Hepatocyte (in vitro differentiated cells): ENCODE data around the gene USP22. TPM values are rescaled to one million over a fixed set of nuclear protein-coding genes. Genes with fewer than 3 reads are reported as not detected.

Source experiments
- DNase-seq: peaks from one replicate; pipeline ENCODE4 v3.0.0-alpha.2; 2016; ENCODE audit warnings: low spot score
- H2AFZ ChIP-seq: fragments of 200-600 bp; sonication (generic); 2 replicates; pipeline ENCODE4 v1.6.0; 2016; ENCODE audit warnings: antibody characterized with exemption, mild to moderate bottlenecking
- H3K27ac ChIP-seq: fragments of 200-600 bp; sonication (generic); 2 replicates; pipeline ENCODE4 v1.5.1; 2016; ENCODE audit warnings: mild to moderate bottlenecking
- H3K27me3 ChIP-seq: fragments of 200-600 bp; sonication (generic); 2 replicates; pipeline ENCODE4 v1.6.1; 2016
- H3K36me3 ChIP-seq: fragments of 200-600 bp; sonication (generic); replicated peaks from 2 replicates; pipeline ENCODE4 v1.5.1; 2016; ENCODE audit warnings: low read depth; ENCODE audit not compliant: insufficient read depth
- H3K4me1 ChIP-seq: fragments of 200-600 bp; sonication (generic); 2 replicates; pipeline ENCODE4 v1.5.1; 2016; ENCODE audit warnings: mild to moderate bottlenecking, moderate library complexity; ENCODE audit not compliant: insufficient read depth
- H3K4me2 ChIP-seq: fragments of 200-600 bp; sonication (generic); 2 replicates; pipeline ENCODE4 v1.6.0; 2016
- H3K4me3 ChIP-seq: fragments of 200-600 bp; sonication (generic); 2 replicates; pipeline ENCODE4 v1.5.1; 2016; ENCODE audit warnings: mild to moderate bottlenecking
- H3K79me2 ChIP-seq: fragments of 200-600 bp; sonication (generic); 2 replicates; pipeline ENCODE4 v1.6.0; 2017; ENCODE audit warnings: mild to moderate bottlenecking
- H3K9me2 ChIP-seq: fragments of 200-600 bp; sonication (generic); replicated peaks from 2 replicates; pipeline ENCODE4 v1.6.0; 2017; ENCODE audit warnings: mild to moderate bottlenecking; ENCODE audit not compliant: insufficient read depth
- H3K9me3 ChIP-seq: fragments of 200-600 bp; sonication (generic); 2 replicates; pipeline ENCODE4 v1.5.1; 2016; ENCODE audit warnings: low read depth, mild to moderate bottlenecking
- H4K20me1 ChIP-seq: fragments of 200-600 bp; sonication (generic); 2 replicates; pipeline ENCODE4 v1.6.0; 2016; ENCODE audit warnings: mild to moderate bottlenecking; ENCODE audit not compliant: insufficient read depth, poor library complexity, severe bottlenecking
- CTCF ChIP-seq: fragments of 200-600 bp; sonication (generic); IDR thresholded peaks from 2 replicates; pipeline ENCODE4 v1.5.1; 2016; ENCODE audit warnings: antibody characterized with exemption, mild to moderate bottlenecking; ENCODE audit not compliant: poor library complexity
- EZH2 ChIP-seq: fragments of 200-600 bp; sonication (generic); IDR thresholded peaks from 2 replicates; pipeline ENCODE4 v1.6.1; 2016; ENCODE audit warnings: antibody characterized with exemption, mild to moderate bottlenecking, borderline replicate concordance
- EZH2phosphoT487 ChIP-seq: fragments of 200-600 bp; sonication (generic); IDR thresholded peaks from one replicate; pipeline ENCODE4 v1.6.1; 2018; ENCODE audit warnings: antibody characterized with exemption, mild to moderate bottlenecking, low read depth, moderate library complexity; ENCODE audit not compliant: unreplicated experiment, severe bottlenecking
- WGBS: methylation state at CpG from one replicate; pipeline ENCODE4 v1.1.6; 2016; ENCODE audit warnings: low lambda C conversion rate; ENCODE audit errors: missing lambda C conversion rate; 5-methylcytosine and 5-hydroxymethylcytosine counted together
- polyA plus RNA-seq: library from polyadenylated mRNA; unstranded; fragments of >200 nt; fragmentation: Nextera tagmentation; extraction: Ambion mirVana; gene quantifications from 2 replicates; pipeline ENCODE4 v1.2.1, GENCODE V29; 2016
- total RNA-seq: library from RNA; depleted of rRNA; stranded (reverse); fragments of >200 nt; gene quantifications from 2 replicates; pipeline ENCODE4 v1.2.3, GENCODE V29; 2014

USP22 gene
- total and polyA plus RNA-seq, 2 experiments from 2014 or later, result 84.0 to 157 TPM

GRCh38 chr17:21066394-21066793 is 23.6 kb upstream of the USP22 start:
- Histone ChIP-seq H3K79me2 (no peaks in the 10 kb centered on the region), H3K4me1 (no peaks in the 10 kb centered on the region), H3K27ac (no peak overlapping the region), H4K20me1 (no peaks in the 10 kb centered on the region), H3K27me3 (no peaks in the 10 kb centered on the region), H3K4me3 (no peak overlapping the region), H3K9me2 (no peaks in the 10 kb centered on the region), H2AFZ (no peak overlapping the region), H3K9me3 (no peaks in the 10 kb centered on the region), H3K36me3 (no peaks in the 10 kb centered on the region), H3K4me2 (no peak overlapping the region)
- WGBS, result 76% methylated on average over 2 of the region's 2 CpGs
- no peak for TF ChIP-seq CTCF
- no peak for TF ChIP-seq EZH2phosphoT487
- no peak for TF ChIP-seq EZH2
- DNase-seq, result no peak

- DNase-seq, result no peak
- Histone ChIP-seq H3K79me2 (no peaks in the 10 kb centered on the region), H3K4me1 (no peaks in the 10 kb centered on the region), H4K20me1 (no peaks in the 10 kb centered on the region), H3K4me2 (no peak overlapping the region), H3K9me2 (no peaks in the 10 kb centered on the region), H3K36me3 (no peaks in the 10 kb centered on the region), H3K4me3 (no peak overlapping the region), H3K27me3 (no peaks in the 10 kb centered on the region), H3K9me3 (no peaks in the 10 kb centered on the region), H3K27ac (no peak overlapping the region), H2AFZ (no peak overlapping the region)
- TF ChIP-seq EZH2 (no peak), EZH2phosphoT487 (no peak), CTCF (no peak)
- 76% methylated on average over 7 of the region's 7 CpGs for WGBS
Measured at GRCh38 chr17:21061971-21062526, 19.2 kb upstream of the USP22 start.

- Histone ChIP-seq H3K36me3 (no peaks in the 10 kb centered on the region), H3K79me2 (no peaks in the 10 kb centered on the region), H3K9me2 (no peaks in the 10 kb centered on the region), H3K9me3 (no peaks in the 10 kb centered on the region), H3K27me3 (no peaks in the 10 kb centered on the region), H4K20me1 (no peaks in the 10 kb centered on the region), H3K4me1 (no peaks in the 10 kb centered on the region), H3K4me2 (no peak overlapping the region), H2AFZ (no peak overlapping the region), H3K4me3 (no peak overlapping the region), H3K27ac (no peak overlapping the region)
- DNase-seq, result no peak
- 92% methylated on average over 13 of the region's 13 CpGs for WGBS
- TF ChIP-seq EZH2phosphoT487, result no peak
- no peak for TF ChIP-seq CTCF
- no peak for TF ChIP-seq EZH2
Measured at GRCh38 chr17:21061158-21061835, 18.5 kb upstream of the USP22 start.
